Liver (tissue), 9 donors: ENCODE results near the gene MBP. TPM values are rescaled to one million over a fixed set of nuclear protein-coding genes. Genes with fewer than 3 reads are reported as not detected.

Source experiments
- DNase-seq: peaks from one replicate; pipeline ENCODE4 v3.0.0-alpha.2; 2017; ENCODE audit warnings: low spot score
- H3K27ac ChIP-seq, 2 donors: one replicate each; pipeline ENCODE4 v1.7.0; 2013; ENCODE audit warnings: inconsistent platforms in 2 of 2, low read length in 2 of 2, control low read depth in 1 of 2, low read depth in 1 of 2, mild to moderate bottlenecking in 1 of 2
- H3K27me3 ChIP-seq, 4 donors: one replicate each; pipeline versions ENCODE4 v1.6.1 to v1.7.0; 2013; ENCODE audit warnings: low read length in 3 of 4, inconsistent platforms in 1 of 4, mild to moderate bottlenecking in 1 of 4, moderate library complexity in 1 of 4; ENCODE audit not compliant: control insufficient read depth in 4 of 4, insufficient read depth in 4 of 4
- H3K36me3 ChIP-seq, 4 donors: one replicate each; pipeline versions ENCODE4 v1.6.1 to v1.7.0; 2013; ENCODE audit warnings: low read length in 3 of 4, mild to moderate bottlenecking in 3 of 4, low read depth in 1 of 4, moderate library complexity in 1 of 4; ENCODE audit not compliant: control insufficient read depth in 4 of 4, insufficient read depth in 3 of 4
- H3K4me1 ChIP-seq, 4 donors: one replicate each; pipeline versions ENCODE4 v1.6.1 to v1.7.0; 2013; ENCODE audit warnings: low read length in 3 of 4, mild to moderate bottlenecking in 3 of 4, moderate library complexity in 1 of 4; ENCODE audit not compliant: control insufficient read depth in 4 of 4, insufficient read depth in 4 of 4
- H3K4me3 ChIP-seq, 3 donors: one replicate each; pipeline versions ENCODE4 v1.6.1 to v1.7.0; 2013; ENCODE audit warnings: low read length in 3 of 3, control low read depth in 1 of 3, low read depth in 1 of 3, mild to moderate bottlenecking in 1 of 3
- H3K9ac ChIP-seq, 2 donors: one replicate each; pipeline ENCODE4 v1.7.0; 2013; ENCODE audit warnings: low read length in 2 of 2, mild to moderate bottlenecking in 2 of 2, moderate library complexity in 2 of 2, control low read depth in 1 of 2, low read depth in 1 of 2
- H3K9me3 ChIP-seq, 4 donors: one replicate each; pipeline versions ENCODE4 v1.6.1 to v1.7.0; 2013; ENCODE audit warnings: low read length in 3 of 4; ENCODE audit not compliant: control insufficient read depth in 4 of 4
- ATF3 ChIP-seq: IDR thresholded peaks from 2 replicates; pipeline ENCODE4 v1.6.1; 2016; ENCODE audit warnings: antibody characterized with exemption
- FOXA2 ChIP-seq: IDR thresholded peaks from 2 replicates; pipeline ENCODE4 v1.6.1; 2016; ENCODE audit warnings: antibody characterized with exemption
- GABPA ChIP-seq, 2 donors: IDR thresholded peaks in 1 of 2; conservative IDR thresholded peaks in 1 of 2; 2 replicates each; pipeline ENCODE4 v1.6.1; 2016; ENCODE audit warnings: antibody characterized with exemption in 2 of 2, mild to moderate bottlenecking in 1 of 2, moderate library complexity in 1 of 2
- HNF4A ChIP-seq, 2 donors: conservative IDR thresholded peaks; 2 replicates each; pipeline ENCODE4 v1.6.1; 2016; ENCODE audit warnings: antibody characterized with exemption in 2 of 2, mild to moderate bottlenecking in 2 of 2
- HNF4G ChIP-seq: IDR thresholded peaks from 2 replicates; pipeline ENCODE4 v1.6.1; 2016; ENCODE audit warnings: antibody characterized with exemption
- JUND ChIP-seq, 2 donors: IDR thresholded peaks; 2 replicates each; pipeline ENCODE4 v1.6.1; 2016; ENCODE audit warnings: antibody characterized with exemption in 2 of 2
- MAX ChIP-seq: IDR thresholded peaks from 2 replicates; pipeline ENCODE4 v1.6.1; 2016; ENCODE audit warnings: antibody characterized with exemption
- NR2F2 ChIP-seq: IDR thresholded peaks from 2 replicates; pipeline ENCODE4 v1.6.1; 2016; ENCODE audit warnings: antibody characterized with exemption
- RAD21 ChIP-seq, 2 donors: IDR thresholded peaks; 2 replicates each; pipeline ENCODE4 v1.6.1; 2016; ENCODE audit warnings: antibody characterized with exemption in 2 of 2, mild to moderate bottlenecking in 2 of 2
- REST ChIP-seq: IDR thresholded peaks from 2 replicates; pipeline ENCODE4 v1.6.1; 2016; ENCODE audit warnings: antibody characterized with exemption, mild to moderate bottlenecking
- RXRA ChIP-seq, 2 donors: IDR thresholded peaks; 2 replicates each; pipeline ENCODE4 v1.6.1; 2017 to 2018; ENCODE audit warnings: antibody characterized with exemption in 2 of 2, mild to moderate bottlenecking in 1 of 2
- SP1 ChIP-seq: IDR thresholded peaks from 2 replicates; pipeline ENCODE4 v1.6.1; 2018; ENCODE audit warnings: antibody characterized with exemption, mild to moderate bottlenecking
- YY1 ChIP-seq: IDR thresholded peaks from 2 replicates; pipeline ENCODE4 v1.6.1; 2016; ENCODE audit warnings: antibody characterized with exemption, mild to moderate bottlenecking
- WGBS: extraction: QIAGEN DNeasy Blood & Tissue Kit; methylation state at CpG from one replicate; pipeline ENCODE4 v1.1.7; 2013; 5-methylcytosine and 5-hydroxymethylcytosine counted together
- polyA plus RNA-seq, 2 donors: library from polyadenylated mRNA; stranded (reverse) in 1 of 2; unstranded in 1 of 2; fragments of 200-250 nt in 1 of 2; fragments of >200 nt in 1 of 2; fragmentation: Nextera tagmentation in 1 of 2; extraction: Ambion mirVana in 1 of 2; gene quantifications; one replicate each; pipeline versions ENCODE4 v1.2.1 to v1.2.3, GENCODE V29; 2013 to 2015
- total RNA-seq, 2 donors: library from RNA; depleted of rRNA; stranded (reverse); fragments of >200 nt; gene quantifications; one replicate each; pipeline ENCODE4 v1.2.3, GENCODE V29; 2014
- TF ChIP-seq, protein P1 (sequence below): fragments of 150-350 bp; IDR thresholded peaks from 2 replicates; pipeline ENCODE4 v1.5.1; 2017; ENCODE audit warnings: improper control_type of control experiment, low read depth, low read length; ENCODE audit not compliant: missing input control
- TF ChIP-seq, protein P2 (sequence below): IDR thresholded peaks from 2 replicates; pipeline ENCODE4 v1.6.1; 2016; ENCODE audit warnings: antibody characterized with exemption
- donor health status: healthy.
- donor health status: healthy.
- donor health status: healthy.
- donor health status: healthy.
- donor health status: healthy.

The MBP gene
- total and polyA plus RNA-seq, 4 donors, result 9.7 to 23.3 (median 17.7) TPM

- DNase-seq, result no peak
- Histone ChIP-seq H3K36me3 (peaks cover 2 to 7% (median 3%) of the 10 kb centered on the region in 4 donors), H3K4me3 (peak overlapping the region in 1 of 3 donors; percentile 20), H3K27ac (peak overlapping the region; percentile 62 to 70), H3K9me3 (no peaks in the 10 kb centered on the region), H3K27me3 (no peaks in the 10 kb centered on the region), H3K4me1 (peaks cover 6 to 50% (median 45%) of the 10 kb centered on the region in 4 donors), H3K9ac (peak overlapping the region in 1 of 2 donors; percentile 30)
- TF ChIP-seq, protein P1, sequence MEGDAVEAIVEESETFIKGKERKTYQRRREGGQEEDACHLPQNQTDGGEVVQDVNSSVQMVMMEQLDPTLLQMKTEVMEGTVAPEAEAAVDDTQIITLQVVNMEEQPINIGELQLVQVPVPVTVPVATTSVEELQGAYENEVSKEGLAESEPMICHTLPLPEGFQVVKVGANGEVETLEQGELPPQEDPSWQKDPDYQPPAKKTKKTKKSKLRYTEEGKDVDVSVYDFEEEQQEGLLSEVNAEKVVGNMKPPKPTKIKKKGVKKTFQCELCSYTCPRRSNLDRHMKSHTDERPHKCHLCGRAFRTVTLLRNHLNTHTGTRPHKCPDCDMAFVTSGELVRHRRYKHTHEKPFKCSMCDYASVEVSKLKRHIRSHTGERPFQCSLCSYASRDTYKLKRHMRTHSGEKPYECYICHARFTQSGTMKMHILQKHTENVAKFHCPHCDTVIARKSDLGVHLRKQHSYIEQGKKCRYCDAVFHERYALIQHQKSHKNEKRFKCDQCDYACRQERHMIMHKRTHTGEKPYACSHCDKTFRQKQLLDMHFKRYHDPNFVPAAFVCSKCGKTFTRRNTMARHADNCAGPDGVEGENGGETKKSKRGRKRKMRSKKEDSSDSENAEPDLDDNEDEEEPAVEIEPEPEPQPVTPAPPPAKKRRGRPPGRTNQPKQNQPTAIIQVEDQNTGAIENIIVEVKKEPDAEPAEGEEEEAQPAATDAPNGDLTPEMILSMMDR, result no peak
- TF ChIP-seq MAX, result no peak
- TF ChIP-seq HNF4G, result no peak
- TF ChIP-seq ATF3, result peak; percentile 78
- TF ChIP-seq HNF4A (conservative IDR thresholded peaks at IDR 0.05), result no peak
- TF ChIP-seq, protein P2, sequence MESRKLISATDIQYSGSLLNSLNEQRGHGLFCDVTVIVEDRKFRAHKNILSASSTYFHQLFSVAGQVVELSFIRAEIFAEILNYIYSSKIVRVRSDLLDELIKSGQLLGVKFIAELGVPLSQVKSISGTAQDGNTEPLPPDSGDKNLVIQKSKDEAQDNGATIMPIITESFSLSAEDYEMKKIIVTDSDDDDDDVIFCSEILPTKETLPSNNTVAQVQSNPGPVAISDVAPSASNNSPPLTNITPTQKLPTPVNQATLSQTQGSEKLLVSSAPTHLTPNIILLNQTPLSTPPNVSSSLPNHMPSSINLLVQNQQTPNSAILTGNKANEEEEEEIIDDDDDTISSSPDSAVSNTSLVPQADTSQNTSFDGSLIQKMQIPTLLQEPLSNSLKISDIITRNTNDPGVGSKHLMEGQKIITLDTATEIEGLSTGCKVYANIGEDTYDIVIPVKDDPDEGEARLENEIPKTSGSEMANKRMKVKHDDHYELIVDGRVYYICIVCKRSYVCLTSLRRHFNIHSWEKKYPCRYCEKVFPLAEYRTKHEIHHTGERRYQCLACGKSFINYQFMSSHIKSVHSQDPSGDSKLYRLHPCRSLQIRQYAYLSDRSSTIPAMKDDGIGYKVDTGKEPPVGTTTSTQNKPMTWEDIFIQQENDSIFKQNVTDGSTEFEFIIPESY, result no peak
- no peak for TF ChIP-seq JUND (IDR thresholded peaks at IDR 0.05)
- TF ChIP-seq RAD21 (IDR thresholded peaks at IDR 0.05), result no peak
- no peak for TF ChIP-seq NR2F2
- TF ChIP-seq RXRA (IDR thresholded peaks at IDR 0.05), result peak; percentile 53 to 72
- TF ChIP-seq GABPA (IDR thresholded peaks at IDR 0.05 in 1 of 2, conservative IDR thresholded peaks at IDR 0.05 in 1 of 2), result no peak
- peak; percentile 34 for TF ChIP-seq SP1
- no peak for TF ChIP-seq FOXA2
- no peak for TF ChIP-seq REST
- TF ChIP-seq YY1, result no peak
- WGBS, result 81% methylated on average over 18 of the region's 18 CpGs
Observed at GRCh38 chr18:76957384-76958355, 174.9 kb downstream of the MBP start.
